ENCODE results near the gene PPARA. TPM values are rescaled to one million over a fixed set of nuclear protein-coding genes. Genes with fewer than 3 reads are reported as not detected.

The PPARA gene
- total RNA-seq, 1 experiment from 2014 or later = 14.5 TPM

GRCh38 chr22:46140989-46141928, 9.1 kb upstream of the PPARA start:
- no peak overlapping the region for H3K9ac ChIP-seq (ENCODE audit: low read length)
- no peaks in the 10 kb centered on the region for H3K36me3 ChIP-seq (ENCODE audit: control insufficient read depth in 1 of 2, insufficient read depth in 2 of 2, low read length in 2 of 2)
- H2AFZ ChIP-seq (ENCODE audit: low read depth, low read length, poor library complexity, severe bottlenecking) = no peak overlapping the region
- CTCF ChIA-PET = no interaction called here
- TF ChIP-seq REST (IDR thresholded peaks at IDR 0.05; ENCODE audit: low read depth) (no peak), MAX (IDR thresholded peaks at IDR 0.05) (no peak), YY1 (IDR thresholded peaks at IDR 0.05; ENCODE audit: extremely low read depth, insufficient replicate concordance, low read depth, low read length) (no peak), EZH2 (IDR thresholded peaks at IDR 0.05) (no peak), ATF3 (IDR thresholded peaks at IDR 0.05) (no peak)
- ATAC-seq = no peak
- no peaks in the 10 kb centered on the region for H3K9me2 ChIP-seq (ENCODE audit: insufficient read depth)
- H3K4me1 ChIP-seq (ENCODE audit: control insufficient read depth in 1 of 2, insufficient read depth in 2 of 2, low read length in 2 of 2) = no peaks in the 10 kb centered on the region
- H3K4me2 ChIP-seq (ENCODE audit: low read length) = no peak overlapping the region
- POLR2A ChIA-PET = no interaction called here
- no peaks in the 10 kb centered on the region for H3K9me3 ChIP-seq (ENCODE audit: control insufficient read depth in 1 of 2, insufficient read depth in 1 of 2, low read depth in 1 of 2, low read length in 2 of 2)
- intact Hi-C loops (cut with micrococcal nuclease) = no loop called here
- H4K20me1 ChIP-seq (ENCODE audit: insufficient read depth) = no peaks in the 10 kb centered on the region
- no peak for DNase-seq (ENCODE audit: low read depth, low spot score)
- no TSS peak for BruUV-seq (replicated peaks)
- no peaks in the 10 kb centered on the region for H3K79me2 ChIP-seq (ENCODE audit: insufficient read depth, low read length)
- H3K27ac ChIP-seq (ENCODE audit: low read depth, low read length) = no peak overlapping the region
- no peaks in the 10 kb centered on the region for H3K27me3 ChIP-seq (ENCODE audit: insufficient read depth, low read length)
- H3K4me3 ChIP-seq (replicated peaks in 1 of 2; ENCODE audit: low read depth in 1 of 2, low read length in 2 of 2) = no peak overlapping the region
- RAD21 ChIA-PET (ENCODE audit: low non-redundant PET in 1 of 2, low total read pairs in 2 of 2, uncharacterized antibody in 2 of 2, unreplicated experiment in 2 of 2) = no interaction called here
